Measurements from ENCODE around the gene PLXND1. TPM values are rescaled to one million over a fixed set of nuclear protein-coding genes. Genes with fewer than 3 reads are reported as not detected.

Gene PLXND1
- total and polyA plus RNA-seq, 11 donors: 40.8 to 218 (median 66.4) TPM

DNA sequence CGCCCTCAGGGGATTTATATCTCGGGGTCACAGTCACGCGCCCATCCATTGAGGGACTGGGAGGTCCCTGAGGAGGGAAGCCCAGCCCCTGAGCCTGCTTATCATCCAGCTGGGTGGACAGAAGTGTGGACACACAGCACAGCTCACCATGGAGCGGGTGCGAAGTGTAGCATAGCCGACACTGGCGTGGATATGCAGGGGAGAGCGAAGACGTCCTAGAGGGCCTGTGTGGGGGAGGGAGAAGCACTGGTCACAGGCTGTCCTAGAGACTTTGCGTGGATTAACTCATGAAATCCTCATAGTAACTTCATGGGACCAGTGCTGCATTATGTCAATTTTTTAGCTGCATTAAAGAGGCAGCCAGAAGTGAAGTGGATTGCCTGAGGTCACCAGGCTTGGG lies 26.1 kb upstream of the PLXND1 start:
- no peak overlapping the region for H3K27ac ChIP-seq
- peaks cover 0 to 8% (median 0%) of the 10 kb centered on the region in 12 donors for H3K9me3 ChIP-seq
- H3K4me3 ChIP-seq: no peak overlapping the region
- intact Hi-C loops (cut with DNase I): loop anchor here in 5 of 10 donors (5.0 to 10.0 kb wide), 5 partner anchors 195 to 372 kb away; no protein-coding TSS in a partner anchor
- no peak for ATAC-seq
- no peaks in the 10 kb centered on the region for H3K36me3 ChIP-seq
- no peaks in the 10 kb centered on the region for H3K27me3 ChIP-seq
- DNase-seq: peak in 1 of 5 donors; percentile 23
- TF ChIP-seq, protein P1, sequence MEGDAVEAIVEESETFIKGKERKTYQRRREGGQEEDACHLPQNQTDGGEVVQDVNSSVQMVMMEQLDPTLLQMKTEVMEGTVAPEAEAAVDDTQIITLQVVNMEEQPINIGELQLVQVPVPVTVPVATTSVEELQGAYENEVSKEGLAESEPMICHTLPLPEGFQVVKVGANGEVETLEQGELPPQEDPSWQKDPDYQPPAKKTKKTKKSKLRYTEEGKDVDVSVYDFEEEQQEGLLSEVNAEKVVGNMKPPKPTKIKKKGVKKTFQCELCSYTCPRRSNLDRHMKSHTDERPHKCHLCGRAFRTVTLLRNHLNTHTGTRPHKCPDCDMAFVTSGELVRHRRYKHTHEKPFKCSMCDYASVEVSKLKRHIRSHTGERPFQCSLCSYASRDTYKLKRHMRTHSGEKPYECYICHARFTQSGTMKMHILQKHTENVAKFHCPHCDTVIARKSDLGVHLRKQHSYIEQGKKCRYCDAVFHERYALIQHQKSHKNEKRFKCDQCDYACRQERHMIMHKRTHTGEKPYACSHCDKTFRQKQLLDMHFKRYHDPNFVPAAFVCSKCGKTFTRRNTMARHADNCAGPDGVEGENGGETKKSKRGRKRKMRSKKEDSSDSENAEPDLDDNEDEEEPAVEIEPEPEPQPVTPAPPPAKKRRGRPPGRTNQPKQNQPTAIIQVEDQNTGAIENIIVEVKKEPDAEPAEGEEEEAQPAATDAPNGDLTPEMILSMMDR (IDR thresholded peaks at IDR 0.05): no peak
- no peak for TF ChIP-seq POLR2A (IDR thresholded peaks at IDR 0.05)
- H3K4me1 ChIP-seq: peaks cover 0 to 14% (median 8%) of the 10 kb centered on the region in 12 donors
- 83 to 90% (median 88%) methylated on average over 11 of the region's 11 CpGs for WGBS, 4 donors

DNA sequence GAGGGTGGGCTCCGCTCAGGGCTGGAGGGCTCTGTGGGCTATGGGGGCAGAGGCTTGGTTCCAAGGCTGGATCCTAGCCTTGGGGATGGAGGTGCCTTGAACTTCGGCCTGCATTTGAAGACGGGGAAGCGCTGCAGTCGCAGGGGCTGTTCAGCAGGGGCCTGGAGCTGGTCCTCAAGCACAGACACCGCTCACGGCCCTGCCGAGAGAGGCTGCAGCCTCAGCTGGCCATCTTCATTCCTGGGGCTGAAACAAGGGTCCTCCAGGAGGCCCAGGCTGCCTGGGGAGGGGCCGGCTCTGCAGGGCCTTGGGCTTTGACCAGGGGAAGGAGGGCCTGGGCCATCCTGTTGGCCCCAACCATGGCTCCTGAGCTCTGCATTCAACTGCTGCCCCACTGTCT lies 25.6 kb upstream of the PLXND1 start:
- Histone ChIP-seq H3K9me3 (peaks cover 0 to 8% (median 0%) of the 10 kb centered on the region in 12 donors), H3K27ac (no peak overlapping the region), H3K4me1 (peaks cover 0 to 19% (median 12%) of the 10 kb centered on the region in 12 donors), H3K27me3 (no peaks in the 10 kb centered on the region), H3K4me3 (no peak overlapping the region), H3K36me3 (no peaks in the 10 kb centered on the region)
- no peak for TF ChIP-seq POLR2A (IDR thresholded peaks at IDR 0.05)
- TF ChIP-seq, protein P1 (IDR thresholded peaks at IDR 0.05): no peak
- WGBS, 4 donors: 89 to 91% (median 90%) methylated on average over 7 to 9 of the region's 9 CpGs
- ATAC-seq (no peak), DNase-seq (no peak)
- intact Hi-C loops (cut with DNase I): loop anchor here in 5 of 10 donors (5.0 to 10.0 kb wide), 5 partner anchors 195 to 373 kb away; no protein-coding TSS in a partner anchor

DNA sequence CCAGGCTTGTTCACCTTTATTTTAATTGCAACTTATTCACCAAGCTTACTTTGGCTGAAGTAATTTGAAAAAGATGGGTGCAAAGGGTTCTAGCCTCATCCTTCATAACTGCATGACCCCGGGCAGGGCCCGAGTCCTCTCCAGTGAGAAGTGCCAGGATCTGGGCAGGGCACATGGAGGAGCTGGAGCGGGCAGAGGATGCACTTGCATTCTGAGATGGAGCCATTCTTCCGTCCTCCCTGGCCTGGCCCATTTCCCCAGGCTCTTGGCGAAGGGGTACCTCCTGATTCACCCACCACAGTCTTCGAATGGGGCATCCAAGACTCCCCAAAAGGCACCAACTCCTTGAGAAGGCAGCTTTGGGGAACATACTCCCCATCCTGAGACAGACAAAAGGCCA lies 22.5 kb upstream of the PLXND1 start:
- TF ChIP-seq POLR2A (IDR thresholded peaks at IDR 0.05): no peak
- TF ChIP-seq, protein P1 (IDR thresholded peaks at IDR 0.05): no peak
- peaks cover 9 to 50% (median 36%) of the 10 kb centered on the region in 12 donors for H3K4me1 ChIP-seq
- H3K4me3 ChIP-seq: no peak overlapping the region
- no peaks in the 10 kb centered on the region for H3K9me3 ChIP-seq
- no peaks in the 10 kb centered on the region for H3K27me3 ChIP-seq
- WGBS, 4 donors: 78 to 87% (median 79%) methylated on average over 6 of the region's 6 CpGs
- DNase-seq: peak in 1 of 5 donors; percentile 59
- no peak for ATAC-seq
- no peaks in the 10 kb centered on the region for H3K36me3 ChIP-seq
- intact Hi-C loops (cut with DNase I): loop anchor here in 8 of 10 donors (2.0 to 10.0 kb wide), 6 partner anchors 124 to 306 kb away; no protein-coding TSS in a partner anchor
- H3K27ac ChIP-seq: peak overlapping the region in 1 of 12 donors; percentile 97

DNA sequence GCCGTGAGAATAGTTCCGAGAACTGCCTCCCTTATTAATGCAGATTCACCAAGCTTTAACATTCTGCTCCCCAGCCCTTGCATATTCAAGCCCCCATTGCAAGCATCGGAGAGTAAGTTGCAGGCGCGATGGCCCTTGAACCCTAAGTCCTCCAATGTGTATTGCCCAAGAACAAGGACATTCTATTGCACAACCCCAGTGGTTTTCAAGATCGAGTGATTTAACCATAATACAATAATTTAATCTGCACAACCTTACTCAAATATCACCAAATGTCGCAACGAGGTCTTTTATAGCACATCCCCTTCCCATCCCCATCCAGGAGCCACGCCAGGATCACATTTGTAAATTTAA lies 21.7 kb upstream of the PLXND1 start:
- 21 to 28% (median 24%) methylated on average over 9 of the region's 9 CpGs for WGBS, 4 donors
- TF ChIP-seq, protein P1 (IDR thresholded peaks at IDR 0.05): no peak
- no peak for TF ChIP-seq POLR2A (IDR thresholded peaks at IDR 0.05)
- no peaks in the 10 kb centered on the region for H3K36me3 ChIP-seq
- H3K4me1 ChIP-seq: peaks cover 12 to 58% (median 45%) of the 10 kb centered on the region in 12 donors
- DNase-seq (peak in 1 of 5 donors; percentile 30), ATAC-seq (peak in 1 of 4 donors; percentile 0)
- H3K27me3 ChIP-seq: no peaks in the 10 kb centered on the region
- no peaks in the 10 kb centered on the region for H3K9me3 ChIP-seq
- peak overlapping the region; percentile 55 to 100 (median 98) for H3K27ac ChIP-seq
- peak overlapping the region in 10 of 12 donors; percentile 7 to 75 (median 64) for H3K4me3 ChIP-seq
- intact Hi-C loops (cut with DNase I): loop anchor here in 9 of 10 donors (1.0 to 10.0 kb wide), 10 partner anchors 123 to 307 kb away; no protein-coding TSS in a partner anchor
